ENCODE measurements around the gene LSM3. TPM values are rescaled to one million over a fixed set of nuclear protein-coding genes. Genes with fewer than 3 reads are reported as not detected.
A peak's percentile ranks its signal among the peaks of the same experiment; 100 is the strongest.

Gene LSM3
- total and polyA plus RNA-seq, 11 donors, result 11.6 to 15.9 (median 13.7) TPM

DNA sequence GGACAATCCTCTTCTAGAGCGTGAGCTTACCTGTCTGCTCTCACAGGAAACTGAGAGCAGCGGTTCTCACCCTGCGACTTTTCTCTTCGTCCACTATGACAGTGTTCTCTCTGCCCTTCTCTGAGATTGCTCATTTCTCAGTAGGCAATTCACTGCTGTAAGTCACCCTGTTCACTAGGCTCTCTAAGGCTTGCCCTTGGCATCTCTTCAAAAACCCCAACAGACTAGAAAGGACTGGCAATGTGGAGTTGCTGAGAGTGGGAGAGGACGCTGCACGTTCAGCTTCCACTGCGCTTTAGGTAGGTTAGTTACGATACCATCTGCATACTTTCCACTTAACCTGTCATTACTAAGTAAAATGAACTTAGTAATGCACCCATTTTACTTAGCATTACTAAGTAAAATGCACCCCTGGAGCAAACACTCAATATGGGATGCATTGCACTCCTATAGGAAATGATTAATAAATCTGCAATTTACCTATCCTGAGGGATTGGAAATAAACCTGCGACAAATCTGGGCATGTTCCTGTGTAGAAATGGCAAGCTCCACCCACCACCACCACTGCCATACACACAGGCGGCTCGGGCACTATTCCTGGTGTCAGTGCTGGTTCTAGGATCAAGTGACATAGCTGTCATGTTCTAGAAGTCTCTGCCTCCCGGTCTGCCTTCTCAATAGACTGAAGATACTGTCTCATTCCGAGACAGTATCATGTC, 21.6 kb upstream of the LSM3 start:
- DNase-seq, result no peak
- Histone ChIP-seq H3K9me3 (peaks cover 0 to 16% (median 9%) of the 10 kb centered on the region in 12 donors), H3K4me1 (no peaks in the 10 kb centered on the region), H3K27ac (no peak overlapping the region), H3K36me3 (peaks cover 0 to 99% (median 96%) of the 10 kb centered on the region in 9 donors), H3K4me3 (no peak overlapping the region), H3K27me3 (no peaks in the 10 kb centered on the region)
- 96 to 98% (median 97%) methylated on average over 13 of the region's 13 CpGs for WGBS, 4 donors
- TF ChIP-seq POLR2A (IDR thresholded peaks at IDR 0.05), result no peak
- TF ChIP-seq, protein P1, sequence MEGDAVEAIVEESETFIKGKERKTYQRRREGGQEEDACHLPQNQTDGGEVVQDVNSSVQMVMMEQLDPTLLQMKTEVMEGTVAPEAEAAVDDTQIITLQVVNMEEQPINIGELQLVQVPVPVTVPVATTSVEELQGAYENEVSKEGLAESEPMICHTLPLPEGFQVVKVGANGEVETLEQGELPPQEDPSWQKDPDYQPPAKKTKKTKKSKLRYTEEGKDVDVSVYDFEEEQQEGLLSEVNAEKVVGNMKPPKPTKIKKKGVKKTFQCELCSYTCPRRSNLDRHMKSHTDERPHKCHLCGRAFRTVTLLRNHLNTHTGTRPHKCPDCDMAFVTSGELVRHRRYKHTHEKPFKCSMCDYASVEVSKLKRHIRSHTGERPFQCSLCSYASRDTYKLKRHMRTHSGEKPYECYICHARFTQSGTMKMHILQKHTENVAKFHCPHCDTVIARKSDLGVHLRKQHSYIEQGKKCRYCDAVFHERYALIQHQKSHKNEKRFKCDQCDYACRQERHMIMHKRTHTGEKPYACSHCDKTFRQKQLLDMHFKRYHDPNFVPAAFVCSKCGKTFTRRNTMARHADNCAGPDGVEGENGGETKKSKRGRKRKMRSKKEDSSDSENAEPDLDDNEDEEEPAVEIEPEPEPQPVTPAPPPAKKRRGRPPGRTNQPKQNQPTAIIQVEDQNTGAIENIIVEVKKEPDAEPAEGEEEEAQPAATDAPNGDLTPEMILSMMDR (IDR thresholded peaks at IDR 0.05), result no peak
- ATAC-seq, result no peak
- intact Hi-C loops (cut with DNase I), result no loop called here

DNA sequence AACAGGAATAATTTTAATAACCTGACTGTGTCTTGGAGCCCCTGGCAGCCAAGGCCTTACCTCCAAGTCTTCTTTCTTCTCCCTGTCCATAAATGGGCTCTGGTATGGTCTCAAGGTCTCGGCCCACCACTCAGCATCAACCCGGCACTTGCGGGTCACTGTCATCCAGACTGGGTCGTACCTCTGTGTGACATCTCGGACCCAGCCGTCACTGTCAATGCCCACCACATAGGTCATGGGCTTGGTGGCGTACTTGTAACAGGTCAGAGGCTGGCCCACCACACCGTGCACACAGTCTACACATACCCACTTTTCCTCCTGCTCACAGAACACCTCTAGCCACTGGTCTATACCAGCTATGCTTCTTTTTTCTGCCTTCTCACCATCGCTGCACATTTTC, 20.7 kb upstream of the LSM3 start:
- Histone ChIP-seq H3K36me3 (peaks cover 0 to 99% (median 96%) of the 10 kb centered on the region in 9 donors), H3K27me3 (no peaks in the 10 kb centered on the region), H3K27ac (no peak overlapping the region), H3K9me3 (peaks cover 0 to 24% (median 13%) of the 10 kb centered on the region in 12 donors), H3K4me3 (no peak overlapping the region), H3K4me1 (no peaks in the 10 kb centered on the region)
- DNase-seq, result no peak
- TF ChIP-seq, protein P1 (IDR thresholded peaks at IDR 0.05), result no peak
- TF ChIP-seq POLR2A (IDR thresholded peaks at IDR 0.05), result no peak
- ATAC-seq, result peak in 1 of 4 donors; percentile 46
- intact Hi-C loops (cut with DNase I), result no loop called here
- WGBS, 4 donors, result 91 to 97% (median 96%) methylated on average over 9 of the region's 9 CpGs

DNA sequence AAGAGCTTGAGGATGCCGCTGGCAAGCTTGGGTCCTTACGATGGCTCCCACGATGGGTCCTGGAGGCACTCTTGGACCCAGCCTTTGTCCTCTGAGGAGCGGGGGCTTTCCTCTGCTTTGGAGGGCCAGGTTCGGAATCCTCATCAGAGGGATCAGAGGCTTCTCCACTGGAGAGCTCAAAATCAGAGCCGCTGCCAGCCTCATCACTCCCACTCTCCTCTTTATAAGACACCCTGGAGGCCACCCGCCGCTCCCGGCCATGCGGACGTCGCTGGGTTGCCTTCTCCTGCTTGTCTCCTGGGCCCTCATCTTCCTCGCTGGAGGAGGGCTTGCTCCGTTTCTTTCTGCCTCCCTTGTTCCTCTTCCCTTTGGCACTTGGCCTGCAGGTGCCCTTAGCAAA, 20.2 kb upstream of the LSM3 start:
- TF ChIP-seq, protein P1 (IDR thresholded peaks at IDR 0.05), result no peak
- no peak for TF ChIP-seq POLR2A (IDR thresholded peaks at IDR 0.05)
- no peak for ATAC-seq
- Histone ChIP-seq H3K4me1 (no peaks in the 10 kb centered on the region), H3K27me3 (no peaks in the 10 kb centered on the region), H3K36me3 (peaks cover 0 to 99% (median 96%) of the 10 kb centered on the region in 9 donors), H3K9me3 (peaks cover 0 to 25% (median 13%) of the 10 kb centered on the region in 12 donors), H3K4me3 (no peak overlapping the region), H3K27ac (no peak overlapping the region)
- 94 to 97% (median 95%) methylated on average over 14 of the region's 14 CpGs for WGBS, 4 donors
- no peak for DNase-seq
- intact Hi-C loops (cut with DNase I), result no loop called here

DNA sequence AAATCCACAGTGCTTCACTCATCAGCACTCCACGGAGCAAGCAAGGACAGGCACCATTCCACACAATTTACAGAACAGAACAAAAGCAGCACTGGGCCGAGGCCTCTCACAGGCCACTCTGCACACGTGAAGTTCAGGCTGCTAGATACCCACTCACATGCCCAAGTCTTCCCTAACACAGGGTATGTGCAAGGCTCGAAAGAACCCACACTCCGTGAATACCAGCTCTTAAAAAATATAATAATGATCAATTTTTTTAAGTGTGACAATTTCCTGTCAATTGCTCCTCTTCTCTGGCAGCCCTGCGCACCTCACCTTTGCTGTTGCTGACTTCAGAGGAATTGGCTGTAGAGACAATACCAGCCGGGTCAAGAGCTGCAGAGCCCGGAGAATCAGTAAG, 19.2 kb upstream of the LSM3 start:
- peaks cover 0 to 99% (median 96%) of the 10 kb centered on the region in 9 donors for H3K36me3 ChIP-seq
- no peaks in the 10 kb centered on the region for H3K4me1 ChIP-seq
- WGBS, 4 donors, result 96 to 98% (median 97%) methylated on average over 8 of the region's 8 CpGs
- ATAC-seq (no peak), DNase-seq (no peak)
- H3K27ac ChIP-seq, result no peak overlapping the region
- H3K27me3 ChIP-seq, result no peaks in the 10 kb centered on the region
- peaks cover 0 to 25% (median 13%) of the 10 kb centered on the region in 12 donors for H3K9me3 ChIP-seq
- TF ChIP-seq, protein P1 (IDR thresholded peaks at IDR 0.05), result no peak
- TF ChIP-seq POLR2A (IDR thresholded peaks at IDR 0.05), result no peak
- no peak overlapping the region for H3K4me3 ChIP-seq
- intact Hi-C loops (cut with DNase I), result no loop called here

Data from heart left ventricle (tissue), 16 donors.